BJ (cell line): ENCODE data around the gene VAV2. TPM values are rescaled to one million over a fixed set of nuclear protein-coding genes. Genes with fewer than 3 reads are reported as not detected.

ENCODE experiments used
- CTCF ChIA-PET: fragments of 350-600 bp; formaldehyde crosslinking; extraction: SDS; loops from one replicate; lab custom pipeline; 2021; ENCODE audit warnings: antibody characterized with exemption, inconsistent platforms; lab: Yijun Ruan, JAX
- POLR2A ChIA-PET: fragments of 300-600 bp; sonication (Branson Sonifier 250); formaldehyde crosslinking; extraction: SDS; loops from one replicate; lab custom pipeline; 2021; ENCODE audit warnings: antibody characterized with exemption; lab: Charles Lee
- DNase-seq: peaks from one replicate; pipeline ENCODE4 v3.0.0-alpha.2; 2011; ENCODE audit warnings: low read depth
- H3K27me3 ChIP-seq: 2 replicates; pipeline ENCODE4 v1.6.0; 2011; ENCODE audit warnings: low read length; ENCODE audit not compliant: control insufficient read depth, insufficient read depth
- H3K36me3 ChIP-seq: 2 replicates; pipeline ENCODE4 v1.5.1; 2011; ENCODE audit warnings: low read length; ENCODE audit not compliant: control insufficient read depth, insufficient read depth
- H3K4me3 ChIP-seq: 2 replicates; pipeline ENCODE4 v1.5.1; 2011; ENCODE audit warnings: low read depth, mild to moderate bottlenecking, control low read depth, low read length
- CTCF ChIP-seq: IDR thresholded peaks from 2 replicates; pipeline ENCODE4 v1.5.1; 2011; ENCODE audit warnings: low read depth, mild to moderate bottlenecking, control low read depth, inconsistent platforms, low read length, moderate library complexity; ENCODE audit not compliant: insufficient read depth
- polyA plus RNA-seq: library from polyadenylated mRNA; depleted of rRNA; stranded (reverse); fragments of >200 nt; gene quantifications from 2 replicates; pipeline ENCODE4 v1.2.3, GENCODE V29; 2011

VAV2 gene
- polyA plus RNA-seq, 1 experiment: 9.9 TPM

- H3K27me3 ChIP-seq: no peaks in the 10 kb centered on the region
- ChIA-PET POLR2A (no interaction called here), CTCF (no interaction called here)
- no peaks in the 10 kb centered on the region; the same call in 1 of the 2 replicates for H3K36me3 ChIP-seq
- no peak overlapping the region for H3K4me3 ChIP-seq
- TF ChIP-seq CTCF: no peak
- no peak for DNase-seq
Observed at GRCh38 chr9:133874659-133875058, 117.5 kb downstream of the VAV2 start.

- ChIA-PET CTCF (interaction anchor here (1.2 to 1.5 kb wide), 2 partner anchors 9 to 119 kb away, joined by 3 to 4 read pairs; no protein-coding TSS in a partner anchor), POLR2A (no interaction called here)
- no peak overlapping the region for H3K4me3 ChIP-seq
- H3K36me3 ChIP-seq: no peaks in the 10 kb centered on the region; the same call in 1 of the 2 replicates
- DNase-seq: peak; percentile 49
- no peaks in the 10 kb centered on the region for H3K27me3 ChIP-seq
- no peak for TF ChIP-seq CTCF
Observed at GRCh38 chr9:133874060-133874657, 118.0 kb downstream of the VAV2 start.

- ChIA-PET POLR2A (no interaction called here), CTCF (interaction anchor here (1.2 to 1.5 kb wide), 2 partner anchors 10 to 120 kb away, joined by 3 to 4 read pairs; no protein-coding TSS in a partner anchor)
- Histone ChIP-seq H3K36me3 (no peaks in the 10 kb centered on the region; the same call in 1 of the 2 replicates), H3K27me3 (no peaks in the 10 kb centered on the region), H3K4me3 (no peak overlapping the region)
- no peak for TF ChIP-seq CTCF
- no peak for DNase-seq
Observed at GRCh38 chr9:133873461-133873891, 118.6 kb downstream of the VAV2 start.

GRCh38 chr9:133873009-133873408 is 119.1 kb downstream of the VAV2 start:
- no peak for DNase-seq
- ChIA-PET CTCF (interaction anchor here (1.5 kb wide), 1 partner anchor 11 kb away, joined by 3 read pairs; no protein-coding TSS in a partner anchor), POLR2A (no interaction called here)
- no peak overlapping the region for H3K4me3 ChIP-seq
- TF ChIP-seq CTCF: no peak
- no peaks in the 10 kb centered on the region; the same call in 1 of the 2 replicates for H3K36me3 ChIP-seq
- no peaks in the 10 kb centered on the region for H3K27me3 ChIP-seq

GRCh38 chr9:133870598-133871595 is 121.2 kb downstream of the VAV2 start:
- DNase-seq: no peak
- ChIA-PET POLR2A (no interaction called here), CTCF (no interaction called here)
- no peak for TF ChIP-seq CTCF
- no peaks in the 10 kb centered on the region for H3K27me3 ChIP-seq
- no peak overlapping the region for H3K4me3 ChIP-seq
- H3K36me3 ChIP-seq: no peaks in the 10 kb centered on the region; the same call in 1 of the 2 replicates
